Measurements from ENCODE around the gene PRKG1.
"Not testable (repeated sequence)": the region's sequence is repeated elsewhere in the genome, so short reads cannot be mapped to it uniquely, and the experiment has no call there.

PRKG1 gene

GRCh38 chr10:51377932-51378599 lies 303.8 kb downstream of the PRKG1 start:
- DNase-seq (ENCODE audit: low spot score), result no peak

GRCh38 chr10:51382181-51382580 lies 307.9 kb downstream of the PRKG1 start:
- DNase-seq (ENCODE audit: low spot score), result no peak

GRCh38 chr10:51384971-51385370 lies 310.7 kb downstream of the PRKG1 start:
- DNase-seq (ENCODE audit: low spot score), result no peak

- DNase-seq (ENCODE audit: low spot score), result peak; percentile 8
Measured at GRCh38 chr10:51386248-51386885, 312.1 kb downstream of the PRKG1 start.

- peak; percentile 84 for DNase-seq (ENCODE audit: low spot score)
Measured at GRCh38 chr10:51389415-51390321, 315.4 kb downstream of the PRKG1 start.

DNA sequence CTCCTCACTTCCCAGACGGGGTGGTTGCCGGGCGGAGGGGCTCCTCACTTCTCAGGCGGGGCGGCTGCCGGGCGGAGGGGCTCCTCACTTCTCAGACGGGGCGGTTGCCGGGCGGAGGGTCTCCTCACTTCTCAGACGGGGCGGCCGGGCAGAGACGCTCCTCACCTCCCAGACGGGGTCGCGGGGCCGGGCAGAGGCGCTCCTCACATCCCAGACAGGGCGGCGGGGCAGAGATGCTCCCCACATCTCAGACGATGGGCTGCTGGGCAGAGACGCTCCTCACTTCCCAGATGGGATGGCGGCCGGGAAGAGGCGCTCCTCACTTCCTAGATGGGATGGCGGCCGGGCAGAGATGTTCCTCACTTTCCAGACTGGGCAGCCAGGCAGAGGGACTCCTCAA lies 318.7 kb downstream of the PRKG1 start:
- not testable (repeated sequence) for DNase-seq (ENCODE audit: low spot score)

- no peak for DNase-seq (ENCODE audit: low spot score)
Measured at GRCh38 chr10:51394039-51394438, 319.8 kb downstream of the PRKG1 start.

DNA sequence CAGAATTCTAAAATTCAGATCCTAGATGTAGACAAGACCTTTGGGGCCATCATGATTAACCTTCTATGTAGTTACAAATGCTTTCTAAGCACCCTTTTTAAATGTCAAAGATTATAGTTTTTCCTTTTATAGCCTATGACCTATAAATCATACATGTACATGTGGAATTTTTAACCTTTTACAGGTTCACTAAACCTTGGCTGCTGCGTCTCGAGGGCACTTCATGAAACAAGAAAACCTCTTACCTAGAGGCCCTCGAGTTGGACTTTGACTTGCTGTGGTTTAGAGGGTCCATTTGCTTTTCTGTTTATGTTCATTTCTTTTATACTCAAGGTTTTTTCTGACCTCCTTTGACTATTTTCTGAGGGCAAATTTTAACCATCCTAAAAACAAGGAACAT lies 323.0 kb downstream of the PRKG1 start:
- DNase-seq (ENCODE audit: low spot score), result no peak

- peak; percentile 43 for DNase-seq (ENCODE audit: low spot score)
Measured at GRCh38 chr10:51397695-51398094, 323.4 kb downstream of the PRKG1 start.

- no peak for DNase-seq (ENCODE audit: low spot score)
Measured at GRCh38 chr10:51399840-51400239, 325.6 kb downstream of the PRKG1 start.

- DNase-seq (ENCODE audit: low spot score), result no peak
Measured at GRCh38 chr10:51400392-51401096, 326.3 kb downstream of the PRKG1 start.

- DNase-seq (ENCODE audit: low spot score), result no peak
Measured at GRCh38 chr10:51403521-51403920, 329.2 kb downstream of the PRKG1 start.

DNA sequence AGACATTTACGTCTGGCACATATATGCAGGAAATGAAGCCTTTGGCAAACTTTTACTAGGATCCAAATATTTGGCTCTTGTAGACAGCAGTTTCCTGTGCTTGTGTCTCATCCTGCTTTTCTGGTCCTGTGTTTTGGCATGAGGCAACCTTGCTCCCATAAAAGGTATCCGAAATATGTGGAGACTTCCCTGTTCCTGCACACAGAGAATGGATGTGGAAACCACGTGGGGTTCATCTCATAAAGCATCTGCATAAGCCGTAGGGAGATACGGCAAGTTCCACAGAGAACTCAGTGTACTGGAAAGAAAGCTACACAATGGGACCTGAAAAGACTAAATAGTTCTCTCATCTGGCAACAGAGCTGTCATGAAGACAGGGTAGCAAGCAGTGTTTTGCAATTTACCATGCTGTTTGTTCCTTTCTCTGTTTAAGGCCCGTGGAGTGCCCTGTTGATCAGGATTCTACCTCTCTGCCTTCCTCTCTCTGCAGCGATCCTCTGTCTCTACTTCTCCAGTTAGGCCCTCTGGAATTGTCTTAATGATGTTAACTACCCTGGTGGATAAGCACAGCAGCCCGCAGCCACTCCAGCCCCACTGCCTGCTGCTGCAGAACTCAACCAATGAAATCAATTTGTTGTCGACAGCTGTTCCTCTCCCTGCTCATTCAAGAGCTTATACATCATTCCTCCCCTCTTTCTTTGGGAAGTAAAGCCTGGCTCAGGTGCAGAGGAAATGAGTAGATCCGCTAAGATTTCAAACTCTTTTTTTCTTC lies 331.5 kb downstream of the PRKG1 start:
- DNase-seq (ENCODE audit: low spot score), result no peak

DNA sequence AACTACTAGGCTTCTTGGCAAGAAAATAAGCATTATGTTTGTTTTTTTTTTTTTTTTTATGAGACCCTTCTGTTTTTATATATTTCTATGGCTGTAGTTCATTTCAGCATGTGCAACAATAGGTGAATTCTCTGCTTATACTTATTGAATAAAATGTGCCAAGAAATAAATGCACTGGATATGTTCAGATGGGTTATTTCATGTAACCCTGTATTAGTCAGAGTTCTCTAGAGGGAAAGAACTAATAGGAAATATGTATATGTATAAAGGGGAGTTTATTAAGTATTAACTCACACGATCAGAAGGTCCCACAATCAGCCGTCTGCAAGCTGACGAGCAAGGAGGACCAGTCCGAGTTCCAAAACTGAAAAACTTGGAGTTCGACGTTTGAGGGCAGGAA lies 332.3 kb downstream of the PRKG1 start:
- no peak for DNase-seq (ENCODE audit: low spot score)

GRCh38 chr10:51416494-51416893 lies 342.2 kb downstream of the PRKG1 start:
- DNase-seq (ENCODE audit: low spot score), result no peak

DNA sequence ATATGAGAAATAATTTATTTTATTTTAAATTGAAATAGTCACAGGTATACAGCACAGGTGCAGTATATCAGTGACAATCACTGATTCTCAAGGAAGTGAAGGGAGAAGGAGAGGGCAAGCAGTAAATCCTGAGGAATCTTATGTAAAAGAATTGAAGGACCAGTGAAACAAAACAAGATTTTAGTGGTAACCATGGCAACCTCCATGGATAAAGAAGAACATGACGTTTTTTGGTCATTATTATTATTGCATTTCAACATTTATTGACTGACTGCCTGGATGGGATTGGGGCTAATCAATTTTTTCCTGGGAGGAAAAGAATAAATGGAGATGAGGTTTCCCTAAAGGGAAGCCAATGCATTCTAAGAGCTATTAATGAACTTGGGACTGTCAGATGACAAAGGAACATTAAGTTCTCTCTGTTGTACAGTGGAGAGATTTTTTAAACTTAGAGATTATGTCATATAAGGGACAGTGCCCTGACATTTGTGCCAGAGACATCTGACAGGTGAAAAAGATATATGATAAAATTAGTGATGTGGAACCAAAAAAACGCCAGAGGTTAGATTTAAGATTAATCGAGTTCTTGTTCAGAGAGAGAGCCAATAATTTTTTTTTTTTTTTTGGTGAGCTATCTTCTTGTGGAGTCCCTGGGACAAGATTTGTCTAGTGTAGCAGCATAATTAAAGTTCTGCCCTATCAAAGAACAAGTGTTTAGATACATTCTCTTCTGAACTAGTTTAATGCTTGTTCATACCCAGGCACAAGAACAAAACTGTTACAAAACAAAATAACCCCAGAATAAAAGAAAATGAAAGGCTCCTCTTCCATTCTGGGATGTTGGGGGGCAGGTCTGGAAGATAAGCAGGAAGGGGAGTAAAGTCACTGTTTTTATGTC lies 345.2 kb downstream of the PRKG1 start:
- no peak for DNase-seq (ENCODE audit: low spot score)

GRCh38 chr10:51421853-51422252 lies 347.6 kb downstream of the PRKG1 start:
- DNase-seq (ENCODE audit: low spot score), result no peak

DNA sequence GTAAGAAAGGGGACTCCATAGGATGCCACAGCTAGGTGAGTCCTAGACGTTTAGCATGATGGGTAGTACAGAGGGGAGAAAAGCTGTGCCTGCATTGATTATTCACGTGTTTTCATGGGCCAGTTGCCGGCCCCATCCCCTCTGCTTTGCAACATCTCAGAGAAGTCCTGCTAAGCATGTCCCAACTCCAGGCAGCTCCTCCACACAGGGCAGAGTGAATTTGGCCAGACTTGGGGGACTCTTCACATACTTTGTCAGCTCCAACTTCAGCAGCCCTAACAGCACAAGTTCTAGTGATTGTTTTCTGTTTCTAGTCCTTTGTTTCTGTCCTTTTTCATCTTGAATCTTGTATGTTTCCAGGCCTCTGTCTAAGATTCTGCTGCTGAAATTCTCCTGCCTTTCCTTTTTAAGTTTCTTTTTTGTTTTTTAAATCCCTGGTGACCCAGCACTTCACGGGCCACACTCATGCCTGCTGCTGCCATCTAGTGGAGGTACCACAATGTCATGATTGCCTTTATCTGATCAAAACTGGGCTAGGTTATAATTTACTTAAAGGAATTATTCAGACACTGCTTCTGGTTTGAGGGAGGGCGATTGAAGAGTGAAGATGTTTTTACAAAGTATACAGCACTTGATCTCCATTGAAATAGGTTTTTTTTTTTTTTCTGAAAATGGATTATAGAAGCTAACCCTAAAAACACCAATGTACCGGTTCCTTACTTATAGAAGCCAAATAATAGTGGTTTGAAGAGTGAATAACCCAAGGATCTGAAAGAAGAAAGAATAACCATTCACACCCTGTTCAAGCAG lies 348.2 kb downstream of the PRKG1 start:
- DNase-seq (ENCODE audit: low spot score), result peak; percentile 74

- DNase-seq (ENCODE audit: low spot score), result no peak
Measured at GRCh38 chr10:51423121-51423452, 348.8 kb downstream of the PRKG1 start.

GRCh38 chr10:51425431-51425830 lies 351.1 kb downstream of the PRKG1 start:
- peak; percentile 39 for DNase-seq (ENCODE audit: low spot score)
